K562 (cell line): ENCODE results near the gene C1QTNF5. TPM values are rescaled to one million over a fixed set of nuclear protein-coding genes. Genes with fewer than 3 reads are reported as not detected.

Experiments used
- ATF1 ChIP-seq, 2 experiments: fragments of 450-650 bp in 1 of 2; IDR thresholded peaks; 2 replicates each; pipeline ENCODE4 v1.6.1; 2016; ENCODE audit warnings: missing compliant biosample characterization in 1 of 2, missing genetic modification characterization in 1 of 2
- BMI1 ChIP-seq: fragments of 150-350 bp; IDR thresholded peaks from 2 replicates; pipeline ENCODE4 v1.6.1; 2014; ENCODE audit warnings: low read length
- ELF2 ChIP-seq: fragments of 250-450 bp; sonication (Bioruptor Pico); IDR thresholded peaks from 2 replicates; pipeline ENCODE4 v1.5.0; 2021; ENCODE audit warnings: mild to moderate bottlenecking
- FOXJ2 ChIP-seq: fragments of 200-800 bp; sonication (Bioruptor generic); IDR thresholded peaks from 2 replicates; pipeline ENCODE4 v1.6.1; 2016; ENCODE audit warnings: missing genetic modification characterization, missing compliant biosample characterization
- HNRNPL ChIP-seq: fragments of 200-400 bp; formaldehyde crosslinking; IDR thresholded peaks from 2 replicates; pipeline ENCODE4 v1.6.1; 2017; ENCODE audit warnings: low read depth, mild to moderate bottlenecking, low read length
- KDM5B ChIP-seq: fragments of 200-600 bp; sonication (generic); IDR thresholded peaks from 2 replicates; pipeline ENCODE4 v1.6.1; 2012; ENCODE audit warnings: low read depth, mild to moderate bottlenecking, moderate library complexity, low read length, control low read depth, inconsistent platforms; ENCODE audit not compliant: insufficient replicate concordance
- NBN ChIP-seq: fragments of 450-650 bp; IDR thresholded peaks from 2 replicates; pipeline ENCODE4 v1.6.1; 2016; ENCODE audit warnings: low read depth, mild to moderate bottlenecking
- NR2C1 ChIP-seq, 2 experiments: fragments of 450-650 bp; IDR thresholded peaks; 2 replicates each; pipeline ENCODE4 v1.6.1; 2017; ENCODE audit warnings: mild to moderate bottlenecking in 2 of 2, antibody characterized with exemption in 1 of 2, inconsistent platforms in 1 of 2, missing compliant biosample characterization in 1 of 2, missing genetic modification characterization in 1 of 2
- OTX1 ChIP-seq: fragments of 450-650 bp; formaldehyde crosslinking; IDR thresholded peaks from 2 replicates; pipeline ENCODE4 v1.4.0; 2022; ENCODE audit warnings: mild to moderate bottlenecking
- TCF3 ChIP-seq: sonication (generic); formaldehyde crosslinking; IDR thresholded peaks from 2 replicates; pipeline ENCODE4 v1.4.0; 2020; ENCODE audit warnings: mild to moderate bottlenecking, missing genetic modification reagents
- TEAD2 ChIP-seq: fragments of 450-650 bp; IDR thresholded peaks from 2 replicates; pipeline ENCODE4 v1.6.1; 2016; ENCODE audit warnings: missing genetic modification characterization, control low read depth, missing compliant biosample characterization
- ZFX ChIP-seq: sonication (generic); formaldehyde crosslinking; IDR thresholded peaks from 2 replicates; pipeline ENCODE4 v1.8.0; 2022; ENCODE audit warnings: mild to moderate bottlenecking, missing genetic modification reagents, moderate library complexity
- ZNF384 ChIP-seq: IDR thresholded peaks from 2 replicates; pipeline ENCODE4 v1.6.1; 2012; ENCODE audit warnings: low read depth, low read length, improper control_type of control experiment
- ZNF561 ChIP-seq: fragments of 450-650 bp; formaldehyde crosslinking; conservative IDR thresholded peaks from 2 replicates; pipeline ENCODE4 v1.4.0; 2020; ENCODE audit warnings: mild to moderate bottlenecking, moderate library complexity
- polyA plus RNA-seq, 8 experiments: library from polyadenylated mRNA; depleted of rRNA in 4 of 8; stranded (reverse) in 5 of 8; unstranded in 3 of 8; fragments of >200 nt; fragmentation: Nextera tagmentation in 2 of 8; fragmentation: Illumina TruSeq in 1 of 8; extraction: Ambion mirVana in 2 of 8; extraction: Trizol in 1 of 8; gene quantifications; 2 replicates each; pipeline versions ENCODE4 v1.2.1 to v1.2.3, GENCODE V29; 2011 to 2014; ENCODE audit warnings: inconsistent platforms in 1 of 8, missing spikeins in 1 of 8
- total RNA-seq, 7 experiments: library from RNA; depleted of rRNA in 6 of 7; stranded (reverse); fragments of >200 nt in 6 of 7; fragmentation: Illumina TruSeq in 2 of 7; extraction: Trizol in 2 of 7; gene quantifications; 2 replicates each; pipeline versions ENCODE4 v1.2.1 to v1.2.3, GENCODE V29; 2011 to 2021; ENCODE audit warnings: low replicate concordance in 1 of 7
- TF ChIP-seq, protein P1 (sequence below): fragments of 450-650 bp; formaldehyde crosslinking; IDR thresholded peaks from 2 replicates; pipeline ENCODE4 v1.4.0; 2022; ENCODE audit warnings: missing genetic modification characterization
- TF ChIP-seq, protein P2 (sequence below): fragments of 250-450 bp; sonication (Bioruptor Pico); IDR thresholded peaks from 2 replicates; pipeline ENCODE4 v1.9.0; 2021; ENCODE audit warnings: mild to moderate bottlenecking
- TF ChIP-seq, protein P3 (sequence below): fragments of 450-650 bp; IDR thresholded peaks from 2 replicates; pipeline ENCODE4 v1.7.0; 2016; ENCODE audit warnings: borderline replicate concordance
- TF ChIP-seq, protein P4 (sequence below): fragments of 450-650 bp; IDR thresholded peaks from 2 replicates; pipeline ENCODE4 v1.6.1; 2017; ENCODE audit warnings: antibody characterized with exemption, mild to moderate bottlenecking
- TF ChIP-seq, protein P5 (sequence below): IDR thresholded peaks from 2 replicates; pipeline ENCODE4 v1.6.1; 2016; ENCODE audit warnings: missing genetic modification characterization, missing compliant biosample characterization

Gene C1QTNF5
- total and polyA plus RNA-seq, 9 of the 15 experiments (the other 6 are each of a cell fraction or from before 2014, with no cell fraction given): 0.07 to 0.76 (median 0.24) TPM; not detected in 1

DNA sequence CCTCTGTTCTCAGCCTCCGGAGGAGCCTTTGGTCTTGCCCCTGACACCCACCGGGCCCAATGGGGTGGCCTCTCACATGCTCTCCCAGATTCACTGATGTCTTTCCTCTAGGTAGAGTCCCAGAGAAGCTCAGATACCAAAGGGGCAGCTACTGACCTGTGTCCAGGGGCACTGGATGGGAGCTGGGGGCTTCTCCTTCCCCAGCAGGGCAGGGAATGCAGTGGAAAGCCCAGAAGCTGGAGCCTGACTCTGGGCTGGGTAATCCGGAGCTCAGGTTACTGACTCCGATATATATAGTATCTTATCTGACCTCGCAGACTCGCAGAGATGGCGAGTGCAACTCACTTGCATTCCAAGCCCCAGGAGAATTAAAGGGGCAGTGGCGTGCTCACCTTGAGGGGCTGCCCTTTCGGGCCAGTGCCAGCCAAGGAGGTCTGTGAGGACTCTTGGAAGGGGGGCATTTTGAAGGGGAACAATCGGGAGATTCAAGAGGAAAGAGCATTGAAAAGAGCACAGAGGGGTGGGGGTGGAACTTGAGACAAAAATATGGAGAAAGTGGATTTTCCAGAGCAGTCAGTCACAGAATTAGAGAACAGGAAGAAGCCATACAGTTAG, 38.3 kb upstream of the C1QTNF5 start (continued):
- TF ChIP-seq, protein P1, sequence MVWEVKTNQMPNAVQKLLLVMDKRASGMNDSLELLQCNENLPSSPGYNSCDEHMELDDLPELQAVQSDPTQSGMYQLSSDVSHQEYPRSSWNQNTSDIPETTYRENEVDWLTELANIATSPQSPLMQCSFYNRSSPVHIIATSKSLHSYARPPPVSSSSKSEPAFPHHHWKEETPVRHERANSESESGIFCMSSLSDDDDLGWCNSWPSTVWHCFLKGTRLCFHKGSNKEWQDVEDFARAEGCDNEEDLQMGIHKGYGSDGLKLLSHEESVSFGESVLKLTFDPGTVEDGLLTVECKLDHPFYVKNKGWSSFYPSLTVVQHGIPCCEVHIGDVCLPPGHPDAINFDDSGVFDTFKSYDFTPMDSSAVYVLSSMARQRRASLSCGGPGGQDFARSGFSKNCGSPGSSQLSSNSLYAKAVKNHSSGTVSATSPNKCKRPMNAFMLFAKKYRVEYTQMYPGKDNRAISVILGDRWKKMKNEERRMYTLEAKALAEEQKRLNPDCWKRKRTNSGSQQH: no peak
- TF ChIP-seq TEAD2 (peak; percentile 65; the same call in 1 of the 2 replicates), OTX1 (CRISPR knock-in tag) (no peak), KDM5B (peak; percentile 40), BMI1 (no peak), ZFX (CRISPR knock-in tag) (peak; percentile 23; the same call in 1 of the 2 replicates), TCF3 (CRISPR knock-in tag) (peak; percentile 77), FOXJ2 (tag) (no peak), NR2C1 (IDR thresholded peaks at IDR 0.05) (no peak), NR2C1 (tag; IDR thresholded peaks at IDR 0.05) (no peak), NBN (0 out of 2 replicates have a peak, but pooled peaks have one; percentile 31), ZNF384 (no peak), ZNF561 (CRISPR knock-in tag) (no peak), ELF2 (CRISPR knock-in tag) (no peak), HNRNPL (no peak), ATF1 (CRISPR knock-in tag; IDR thresholded peaks at IDR 0.05) (no peak), ATF1 (tag; IDR thresholded peaks at IDR 0.05) (0 out of 2 replicates have a peak, but pooled peaks have one; percentile 11)
- TF ChIP-seq, protein P2, sequence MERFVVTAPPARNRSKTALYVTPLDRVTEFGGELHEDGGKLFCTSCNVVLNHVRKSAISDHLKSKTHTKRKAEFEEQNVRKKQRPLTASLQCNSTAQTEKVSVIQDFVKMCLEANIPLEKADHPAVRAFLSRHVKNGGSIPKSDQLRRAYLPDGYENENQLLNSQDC (CRISPR knock-in tag): no peak
- TF ChIP-seq, protein P3, sequence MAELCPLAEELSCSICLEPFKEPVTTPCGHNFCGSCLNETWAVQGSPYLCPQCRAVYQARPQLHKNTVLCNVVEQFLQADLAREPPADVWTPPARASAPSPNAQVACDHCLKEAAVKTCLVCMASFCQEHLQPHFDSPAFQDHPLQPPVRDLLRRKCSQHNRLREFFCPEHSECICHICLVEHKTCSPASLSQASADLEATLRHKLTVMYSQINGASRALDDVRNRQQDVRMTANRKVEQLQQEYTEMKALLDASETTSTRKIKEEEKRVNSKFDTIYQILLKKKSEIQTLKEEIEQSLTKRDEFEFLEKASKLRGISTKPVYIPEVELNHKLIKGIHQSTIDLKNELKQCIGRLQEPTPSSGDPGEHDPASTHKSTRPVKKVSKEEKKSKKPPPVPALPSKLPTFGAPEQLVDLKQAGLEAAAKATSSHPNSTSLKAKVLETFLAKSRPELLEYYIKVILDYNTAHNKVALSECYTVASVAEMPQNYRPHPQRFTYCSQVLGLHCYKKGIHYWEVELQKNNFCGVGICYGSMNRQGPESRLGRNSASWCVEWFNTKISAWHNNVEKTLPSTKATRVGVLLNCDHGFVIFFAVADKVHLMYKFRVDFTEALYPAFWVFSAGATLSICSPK: no peak
- TF ChIP-seq, protein P4, sequence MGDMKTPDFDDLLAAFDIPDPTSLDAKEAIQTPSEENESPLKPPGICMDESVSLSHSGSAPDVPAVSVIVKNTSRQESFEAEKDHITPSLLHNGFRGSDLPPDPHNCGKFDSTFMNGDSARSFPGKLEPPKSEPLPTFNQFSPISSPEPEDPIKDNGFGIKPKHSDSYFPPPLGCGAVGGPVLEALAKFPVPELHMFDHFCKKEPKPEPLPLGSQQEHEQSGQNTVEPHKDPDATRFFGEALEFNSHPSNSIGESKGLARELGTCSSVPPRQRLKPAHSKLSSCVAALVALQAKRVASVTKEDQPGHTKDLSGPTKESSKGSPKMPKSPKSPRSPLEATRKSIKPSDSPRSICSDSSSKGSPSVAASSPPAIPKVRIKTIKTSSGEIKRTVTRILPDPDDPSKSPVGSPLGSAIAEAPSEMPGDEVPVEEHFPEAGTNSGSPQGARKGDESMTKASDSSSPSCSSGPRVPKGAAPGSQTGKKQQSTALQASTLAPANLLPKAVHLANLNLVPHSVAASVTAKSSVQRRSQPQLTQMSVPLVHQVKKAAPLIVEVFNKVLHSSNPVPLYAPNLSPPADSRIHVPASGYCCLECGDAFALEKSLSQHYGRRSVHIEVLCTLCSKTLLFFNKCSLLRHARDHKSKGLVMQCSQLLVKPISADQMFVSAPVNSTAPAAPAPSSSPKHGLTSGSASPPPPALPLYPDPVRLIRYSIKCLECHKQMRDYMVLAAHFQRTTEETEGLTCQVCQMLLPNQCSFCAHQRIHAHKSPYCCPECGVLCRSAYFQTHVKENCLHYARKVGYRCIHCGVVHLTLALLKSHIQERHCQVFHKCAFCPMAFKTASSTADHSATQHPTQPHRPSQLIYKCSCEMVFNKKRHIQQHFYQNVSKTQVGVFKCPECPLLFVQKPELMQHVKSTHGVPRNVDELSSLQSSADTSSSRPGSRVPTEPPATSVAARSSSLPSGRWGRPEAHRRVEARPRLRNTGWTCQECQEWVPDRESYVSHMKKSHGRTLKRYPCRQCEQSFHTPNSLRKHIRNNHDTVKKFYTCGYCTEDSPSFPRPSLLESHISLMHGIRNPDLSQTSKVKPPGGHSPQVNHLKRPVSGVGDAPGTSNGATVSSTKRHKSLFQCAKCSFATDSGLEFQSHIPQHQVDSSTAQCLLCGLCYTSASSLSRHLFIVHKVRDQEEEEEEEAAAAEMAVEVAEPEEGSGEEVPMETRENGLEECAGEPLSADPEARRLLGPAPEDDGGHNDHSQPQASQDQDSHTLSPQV: no peak
- TF ChIP-seq, protein P5, sequence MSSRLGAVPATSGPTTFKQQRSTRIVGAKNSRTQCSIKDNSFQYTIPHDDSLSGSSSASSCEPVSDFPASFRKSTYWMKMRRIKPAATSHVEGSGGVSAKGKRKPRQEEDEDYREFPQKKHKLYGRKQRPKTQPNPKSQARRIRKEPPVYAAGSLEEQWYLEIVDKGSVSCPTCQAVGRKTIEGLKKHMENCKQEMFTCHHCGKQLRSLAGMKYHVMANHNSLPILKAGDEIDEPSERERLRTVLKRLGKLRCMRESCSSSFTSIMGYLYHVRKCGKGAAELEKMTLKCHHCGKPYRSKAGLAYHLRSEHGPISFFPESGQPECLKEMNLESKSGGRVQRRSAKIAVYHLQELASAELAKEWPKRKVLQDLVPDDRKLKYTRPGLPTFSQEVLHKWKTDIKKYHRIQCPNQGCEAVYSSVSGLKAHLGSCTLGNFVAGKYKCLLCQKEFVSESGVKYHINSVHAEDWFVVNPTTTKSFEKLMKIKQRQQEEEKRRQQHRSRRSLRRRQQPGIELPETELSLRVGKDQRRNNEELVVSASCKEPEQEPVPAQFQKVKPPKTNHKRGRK (tag): no peak
